Lower leg skin (tissue), 3 donors: ENCODE results near the gene CALML6.

Source experiments
- CTCF ChIP-seq, 3 donors: fragments of 450-650 bp; IDR thresholded peaks; one replicate each; pipeline ENCODE4 v1.5.1; 2016; ENCODE audit warnings: antibody characterized with exemption in 3 of 3, mild to moderate bottlenecking in 3 of 3, moderate library complexity in 2 of 3
- POLR2A ChIP-seq, 2 donors: fragments of 450-650 bp; IDR thresholded peaks; one replicate each; pipeline ENCODE4 v1.6.1; 2016 to 2017; ENCODE audit warnings: antibody characterized with exemption in 2 of 2, mild to moderate bottlenecking in 1 of 2, moderate library complexity in 1 of 2

GRCh38 chr1:1914971-1915692 lies at the start of gene CALML6:
- TF ChIP-seq CTCF (IDR thresholded peaks at IDR 0.05) (no peak), POLR2A (IDR thresholded peaks at IDR 0.05) (no peak)
